Measurements from ENCODE around the gene DCD. TPM values are rescaled to one million over a fixed set of nuclear protein-coding genes. Genes with fewer than 3 reads are reported as not detected.

The DCD gene
- total and polyA plus RNA-seq, 10 of the 15 experiments (the other 5 are each of a cell fraction or from before 2014, with no cell fraction given): not detected

DNA sequence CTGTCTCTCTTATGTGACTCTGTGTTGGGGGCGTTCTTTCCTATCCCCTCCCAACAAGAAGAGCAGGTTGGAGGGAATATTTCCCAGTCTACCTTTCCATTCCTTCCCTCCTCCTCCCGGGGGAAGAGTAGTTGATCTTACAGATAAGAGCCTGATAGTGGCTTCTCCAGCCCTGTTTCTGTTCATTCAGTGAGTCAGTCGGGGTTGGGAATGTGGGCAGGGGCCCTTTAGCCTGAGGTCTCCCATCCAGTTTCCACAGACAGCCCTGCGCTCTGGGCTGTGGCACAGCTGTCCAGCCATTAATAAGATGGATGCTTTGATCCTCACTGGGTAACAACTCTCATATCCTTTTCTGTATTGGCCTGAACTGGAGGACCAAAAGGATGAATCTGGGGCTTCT, 41.6 kb downstream of the DCD start:
- no peaks in the 10 kb centered on the region for H3K4me1 ChIP-seq (ENCODE audit: control insufficient read depth, insufficient read depth, low read length)
- no peak overlapping the region for H3K4me2 ChIP-seq (ENCODE audit: control insufficient read depth, insufficient read depth)
- H2AFZ ChIP-seq (ENCODE audit: control insufficient read depth, low read depth, low read length): no peak overlapping the region
- intact Hi-C loops (cut with micrococcal nuclease; ENCODE audit: unreplicated experiment) (no loop called here), in situ Hi-C loops (cut with MboI) (no loop called here)
- no peaks in the 10 kb centered on the region for H3K79me2 ChIP-seq (ENCODE audit: control insufficient read depth, insufficient read depth, low read length)
- H3K27me3 ChIP-seq (replicated peaks in 1 of 2; ENCODE audit: control insufficient read depth in 2 of 2, insufficient read depth in 2 of 2, low read length in 1 of 2): peaks cover 0 to 1% of the 10 kb centered on the region in 2 experiments; a peak in 2 of 4 replicates
- no TSS peak for BruUV-seq (replicated peaks)
- ChIA-PET POLR2A (interaction anchor here (0.6 to 1.0 kb wide), 3 partner anchors 11 to 353 kb away, joined by 3 to 4 read pairs (median 3); no protein-coding TSS in a partner anchor), RAD21 (ENCODE audit: unreplicated experiment) (no interaction called here), SMC1A (ENCODE audit: uncharacterized antibody, unreplicated experiment) (no interaction called here), CTCF (interaction anchor here (1.1 to 6.3 kb wide), 3 partner anchors 11 to 48 kb away, joined by 3 to 45 read pairs (median 14); no protein-coding TSS in a partner anchor)
- H4K20me1 ChIP-seq (ENCODE audit: control insufficient read depth, insufficient read depth): no peaks in the 10 kb centered on the region
- H3K4me3 ChIP-seq: no peak overlapping the region
- DNase-seq (ENCODE audit: low read depth, low spot score) (no peak), ATAC-seq (no peak), FAIRE-seq (no peak)
- no peaks in the 10 kb centered on the region for H3K36me3 ChIP-seq (ENCODE audit: control insufficient read depth in 2 of 2, insufficient read depth in 2 of 2, low read length in 1 of 2)
- no peaks in the 10 kb centered on the region for H3K9me3 ChIP-seq (replicated peaks; ENCODE audit: control insufficient read depth, insufficient read depth, low read length)
- H3K27ac ChIP-seq (ENCODE audit: control insufficient read depth, insufficient read depth): no peak overlapping the region
- H3K9ac ChIP-seq (ENCODE audit: control insufficient read depth, insufficient read depth, low read length): no peak overlapping the region
- 1% methylated on average over 4 of the region's 4 CpGs for WGBS (ENCODE audit: insufficient coverage, insufficient replicate concordance, low lambda C conversion rate, missing lambda C conversion rate)
- TF ChIP-seq CEBPZ (IDR thresholded peaks at IDR 0.05; ENCODE audit: low read depth, low read length): no peak
- TF ChIP-seq ZZZ3 (IDR thresholded peaks at IDR 0.05; ENCODE audit: control insufficient read depth, insufficient read length, low read depth): no peak
- no peak for TF ChIP-seq BCLAF1 (IDR thresholded peaks at IDR 0.05)
- TF ChIP-seq, protein P1, sequence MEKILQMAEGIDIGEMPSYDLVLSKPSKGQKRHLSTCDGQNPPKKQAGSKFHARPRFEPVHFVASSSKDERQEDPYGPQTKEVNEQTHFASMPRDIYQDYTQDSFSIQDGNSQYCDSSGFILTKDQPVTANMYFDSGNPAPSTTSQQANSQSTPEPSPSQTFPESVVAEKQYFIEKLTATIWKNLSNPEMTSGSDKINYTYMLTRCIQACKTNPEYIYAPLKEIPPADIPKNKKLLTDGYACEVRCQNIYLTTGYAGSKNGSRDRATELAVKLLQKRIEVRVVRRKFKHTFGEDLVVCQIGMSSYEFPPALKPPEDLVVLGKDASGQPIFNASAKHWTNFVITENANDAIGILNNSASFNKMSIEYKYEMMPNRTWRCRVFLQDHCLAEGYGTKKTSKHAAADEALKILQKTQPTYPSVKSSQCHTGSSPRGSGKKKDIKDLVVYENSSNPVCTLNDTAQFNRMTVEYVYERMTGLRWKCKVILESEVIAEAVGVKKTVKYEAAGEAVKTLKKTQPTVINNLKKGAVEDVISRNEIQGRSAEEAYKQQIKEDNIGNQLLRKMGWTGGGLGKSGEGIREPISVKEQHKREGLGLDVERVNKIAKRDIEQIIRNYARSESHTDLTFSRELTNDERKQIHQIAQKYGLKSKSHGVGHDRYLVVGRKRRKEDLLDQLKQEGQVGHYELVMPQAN (conservative IDR thresholded peaks at IDR 0.05): no peak
- TF ChIP-seq ZNF217 (IDR thresholded peaks at IDR 0.05): no peak
- TF ChIP-seq ZBED1 (IDR thresholded peaks at IDR 0.05; ENCODE audit: borderline replicate concordance): no peak
- no peak for TF ChIP-seq KAT2A (conservative IDR thresholded peaks at IDR 0.05; ENCODE audit: control insufficient read depth, low read depth, low read length)
- TF ChIP-seq, protein P2, sequence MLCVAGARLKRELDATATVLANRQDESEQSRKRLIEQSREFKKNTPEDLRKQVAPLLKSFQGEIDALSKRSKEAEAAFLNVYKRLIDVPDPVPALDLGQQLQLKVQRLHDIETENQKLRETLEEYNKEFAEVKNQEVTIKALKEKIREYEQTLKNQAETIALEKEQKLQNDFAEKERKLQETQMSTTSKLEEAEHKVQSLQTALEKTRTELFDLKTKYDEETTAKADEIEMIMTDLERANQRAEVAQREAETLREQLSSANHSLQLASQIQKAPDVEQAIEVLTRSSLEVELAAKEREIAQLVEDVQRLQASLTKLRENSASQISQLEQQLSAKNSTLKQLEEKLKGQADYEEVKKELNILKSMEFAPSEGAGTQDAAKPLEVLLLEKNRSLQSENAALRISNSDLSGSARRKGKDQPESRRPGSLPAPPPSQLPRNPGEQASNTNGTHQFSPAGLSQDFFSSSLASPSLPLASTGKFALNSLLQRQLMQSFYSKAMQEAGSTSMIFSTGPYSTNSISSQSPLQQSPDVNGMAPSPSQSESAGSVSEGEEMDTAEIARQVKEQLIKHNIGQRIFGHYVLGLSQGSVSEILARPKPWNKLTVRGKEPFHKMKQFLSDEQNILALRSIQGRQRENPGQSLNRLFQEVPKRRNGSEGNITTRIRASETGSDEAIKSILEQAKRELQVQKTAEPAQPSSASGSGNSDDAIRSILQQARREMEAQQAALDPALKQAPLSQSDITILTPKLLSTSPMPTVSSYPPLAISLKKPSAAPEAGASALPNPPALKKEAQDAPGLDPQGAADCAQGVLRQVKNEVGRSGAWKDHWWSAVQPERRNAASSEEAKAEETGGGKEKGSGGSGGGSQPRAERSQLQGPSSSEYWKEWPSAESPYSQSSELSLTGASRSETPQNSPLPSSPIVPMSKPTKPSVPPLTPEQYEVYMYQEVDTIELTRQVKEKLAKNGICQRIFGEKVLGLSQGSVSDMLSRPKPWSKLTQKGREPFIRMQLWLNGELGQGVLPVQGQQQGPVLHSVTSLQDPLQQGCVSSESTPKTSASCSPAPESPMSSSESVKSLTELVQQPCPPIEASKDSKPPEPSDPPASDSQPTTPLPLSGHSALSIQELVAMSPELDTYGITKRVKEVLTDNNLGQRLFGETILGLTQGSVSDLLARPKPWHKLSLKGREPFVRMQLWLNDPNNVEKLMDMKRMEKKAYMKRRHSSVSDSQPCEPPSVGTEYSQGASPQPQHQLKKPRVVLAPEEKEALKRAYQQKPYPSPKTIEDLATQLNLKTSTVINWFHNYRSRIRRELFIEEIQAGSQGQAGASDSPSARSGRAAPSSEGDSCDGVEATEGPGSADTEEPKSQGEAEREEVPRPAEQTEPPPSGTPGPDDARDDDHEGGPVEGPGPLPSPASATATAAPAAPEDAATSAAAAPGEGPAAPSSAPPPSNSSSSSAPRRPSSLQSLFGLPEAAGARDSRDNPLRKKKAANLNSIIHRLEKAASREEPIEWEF (IDR thresholded peaks at IDR 0.05; ENCODE audit: insufficient replicate concordance, low read depth, low read length): no peak
